OCI-LY1 (cell line): ENCODE data around the gene LAMA1.

ENCODE experiments used
- CTCF ChIP-seq: fragments of 200-600 bp; sonication (generic), shearing (Covaris generic); IDR thresholded peaks from 2 replicates; pipeline ENCODE4 v1.5.1; 2017; ENCODE audit warnings: mild to moderate bottlenecking, antibody characterized with exemption, low read length, moderate library complexity, mixed read lengths
- EZH2 ChIP-seq: fragments of 200-600 bp; sonication (generic), shearing (Covaris generic); IDR thresholded peaks from 2 replicates; pipeline ENCODE4 v1.8.0; 2017; ENCODE audit warnings: borderline replicate concordance, mixed run types, mild to moderate bottlenecking, antibody characterized with exemption, low read length, moderate library complexity, mixed read lengths

DNA sequence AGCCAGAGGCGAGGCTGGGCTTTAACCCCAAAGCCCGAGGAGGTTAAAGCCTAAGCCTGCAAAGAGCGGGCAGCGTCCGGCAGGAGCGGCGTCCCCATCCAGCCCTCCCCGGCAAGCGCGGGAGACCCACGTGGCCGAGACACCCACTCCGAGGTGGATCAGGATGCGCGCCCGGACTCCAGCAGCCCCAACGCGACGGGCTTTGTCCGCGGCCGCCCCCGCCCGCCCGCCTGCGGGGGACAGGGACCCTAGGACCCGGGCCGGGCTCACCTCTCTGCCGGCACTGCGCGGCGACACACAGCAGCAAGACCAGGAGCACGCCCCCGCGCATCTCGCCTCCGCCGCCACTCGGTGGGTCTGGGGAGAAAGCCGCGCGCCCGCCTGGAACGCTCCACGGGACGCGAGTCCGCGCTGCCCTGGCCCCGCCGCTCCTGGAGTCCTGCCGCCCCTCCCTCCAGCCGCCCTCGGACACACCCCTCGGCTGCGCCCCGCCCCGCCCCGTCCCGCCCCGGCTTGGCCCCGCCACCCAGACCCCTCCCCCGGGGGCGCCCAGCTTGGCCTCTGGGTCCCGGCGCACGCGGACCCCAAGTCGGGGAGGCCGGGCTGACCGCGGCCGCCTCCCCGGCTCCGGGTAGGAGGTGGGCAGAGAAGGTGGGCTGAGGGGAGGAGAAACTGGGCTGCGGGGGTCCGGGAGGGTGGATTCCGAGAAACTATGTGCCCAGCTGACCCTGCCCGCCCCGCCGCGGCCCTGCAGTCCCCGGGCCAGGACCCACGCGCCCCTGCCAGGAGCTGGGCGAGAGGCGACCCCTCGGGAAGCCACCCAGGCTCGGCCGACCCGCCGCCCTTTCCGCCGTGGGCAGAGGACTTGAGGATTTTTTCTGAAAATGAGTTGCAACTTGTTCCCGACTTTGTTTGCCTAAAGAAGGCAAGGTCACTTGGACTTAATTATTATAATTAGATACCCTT is at the start of gene LAMA1:
- TF ChIP-seq EZH2 (no peak), CTCF (no peak)
